Measurements from ENCODE around the gene PODN. TPM values are rescaled to one million over a fixed set of nuclear protein-coding genes. Genes with fewer than 3 reads are reported as not detected.

PODN gene
- total RNA-seq, 1 donor from 2014 or later, result 4.6 TPM

DNA sequence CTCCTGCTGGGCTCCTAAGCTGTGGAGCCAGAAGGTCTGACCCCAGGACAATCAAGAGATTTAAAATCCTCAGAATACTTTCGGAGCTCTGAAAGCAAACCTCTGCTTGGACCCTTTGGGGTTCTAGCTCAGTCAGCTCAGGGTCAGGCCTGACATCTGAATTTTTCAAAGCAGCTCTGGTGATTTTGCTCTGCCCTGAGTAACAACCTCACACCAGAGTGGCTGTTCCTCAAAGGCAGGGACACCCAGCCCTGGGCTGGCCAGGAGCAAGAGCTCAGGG lies 68.5 kb downstream of the PODN start:
- Mint-ChIP-seq H3K9me3 (no peaks in the 10 kb centered on the region), H3K27me3 (ENCODE audit: low read depth) (peaks cover 10% of the 10 kb centered on the region), H3K4me3 (no peak overlapping the region), H3K27ac (no peak overlapping the region), H3K36me3 (no peaks in the 10 kb centered on the region), H3K4me1 (no peaks in the 10 kb centered on the region)
- DNase-seq (ENCODE audit: low spot score in 2 of 2, unreplicated experiment in 2 of 2), result no peak
- TF ChIP-seq, protein P1, sequence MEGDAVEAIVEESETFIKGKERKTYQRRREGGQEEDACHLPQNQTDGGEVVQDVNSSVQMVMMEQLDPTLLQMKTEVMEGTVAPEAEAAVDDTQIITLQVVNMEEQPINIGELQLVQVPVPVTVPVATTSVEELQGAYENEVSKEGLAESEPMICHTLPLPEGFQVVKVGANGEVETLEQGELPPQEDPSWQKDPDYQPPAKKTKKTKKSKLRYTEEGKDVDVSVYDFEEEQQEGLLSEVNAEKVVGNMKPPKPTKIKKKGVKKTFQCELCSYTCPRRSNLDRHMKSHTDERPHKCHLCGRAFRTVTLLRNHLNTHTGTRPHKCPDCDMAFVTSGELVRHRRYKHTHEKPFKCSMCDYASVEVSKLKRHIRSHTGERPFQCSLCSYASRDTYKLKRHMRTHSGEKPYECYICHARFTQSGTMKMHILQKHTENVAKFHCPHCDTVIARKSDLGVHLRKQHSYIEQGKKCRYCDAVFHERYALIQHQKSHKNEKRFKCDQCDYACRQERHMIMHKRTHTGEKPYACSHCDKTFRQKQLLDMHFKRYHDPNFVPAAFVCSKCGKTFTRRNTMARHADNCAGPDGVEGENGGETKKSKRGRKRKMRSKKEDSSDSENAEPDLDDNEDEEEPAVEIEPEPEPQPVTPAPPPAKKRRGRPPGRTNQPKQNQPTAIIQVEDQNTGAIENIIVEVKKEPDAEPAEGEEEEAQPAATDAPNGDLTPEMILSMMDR (IDR thresholded peaks at IDR 0.05; ENCODE audit: unreplicated experiment), result no peak

DNA sequence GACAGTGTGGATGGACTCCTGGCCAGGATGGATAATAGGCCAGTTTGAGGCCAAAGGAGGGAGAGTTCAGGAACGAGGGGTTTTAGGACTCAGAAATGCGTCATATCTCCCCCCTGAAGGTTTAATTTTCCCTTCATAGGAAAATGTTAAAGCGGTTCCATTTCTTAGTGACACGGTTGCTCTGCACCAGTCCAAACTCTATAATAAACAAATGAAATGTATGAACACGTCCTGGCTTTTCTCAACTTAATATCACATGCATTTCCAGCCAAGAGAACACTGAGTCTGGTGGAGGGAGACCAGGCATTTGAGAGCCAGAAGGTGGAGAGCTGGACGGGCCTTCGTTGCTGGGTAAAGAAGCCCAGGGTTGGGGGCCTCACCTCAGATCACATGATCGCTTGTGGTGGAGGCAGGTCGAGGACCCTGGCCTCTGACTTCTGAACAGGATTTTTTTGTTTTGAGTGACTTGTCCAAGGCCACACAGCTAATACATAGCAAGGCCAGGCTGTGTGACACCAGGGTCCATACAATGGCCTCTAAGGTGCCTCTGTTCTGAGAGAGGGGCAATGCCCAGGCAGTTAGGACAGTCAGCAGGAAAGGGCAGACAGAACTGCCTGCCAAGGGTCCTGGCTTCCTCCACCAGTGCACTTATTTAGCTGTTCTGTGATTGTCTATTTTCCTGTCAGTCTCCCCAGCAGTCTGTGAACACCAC lies 69.0 kb downstream of the PODN start:
- no peak overlapping the region for H3K27ac Mint-ChIP-seq
- H3K4me1 Mint-ChIP-seq, result peaks cover 3% of the 10 kb centered on the region
- H3K9me3 Mint-ChIP-seq, result no peaks in the 10 kb centered on the region
- peaks cover 10% of the 10 kb centered on the region for H3K27me3 Mint-ChIP-seq (ENCODE audit: low read depth)
- no peaks in the 10 kb centered on the region for H3K36me3 Mint-ChIP-seq
- DNase-seq (ENCODE audit: low spot score in 2 of 2, unreplicated experiment in 2 of 2), result no peak
- H3K4me3 Mint-ChIP-seq, result no peak overlapping the region
- TF ChIP-seq, protein P1 (IDR thresholded peaks at IDR 0.05; ENCODE audit: unreplicated experiment), result no peak

DNA sequence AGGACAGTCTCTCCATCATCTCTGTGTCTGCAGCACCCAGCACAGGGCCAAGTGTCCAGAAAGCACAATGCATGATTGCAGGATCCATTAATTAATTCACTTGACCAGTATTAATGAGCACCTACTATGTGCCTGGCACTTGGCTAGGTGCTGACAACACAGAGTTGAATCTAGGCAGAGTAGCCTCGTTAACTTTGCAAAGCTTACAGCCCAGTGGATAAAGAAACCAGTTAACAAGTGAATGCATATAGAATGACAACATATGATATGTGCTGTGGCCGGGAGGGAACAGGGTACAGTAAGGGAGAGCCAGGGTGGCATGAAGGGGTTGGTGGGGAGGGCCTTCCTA lies 69.6 kb downstream of the PODN start:
- no peak for DNase-seq (ENCODE audit: low spot score in 2 of 2, unreplicated experiment in 2 of 2)
- TF ChIP-seq, protein P1 (IDR thresholded peaks at IDR 0.05; ENCODE audit: unreplicated experiment), result no peak
- no peak overlapping the region for H3K27ac Mint-ChIP-seq
- H3K9me3 Mint-ChIP-seq, result no peaks in the 10 kb centered on the region
- H3K27me3 Mint-ChIP-seq (ENCODE audit: low read depth), result peaks cover 10% of the 10 kb centered on the region
- H3K4me1 Mint-ChIP-seq, result peaks cover 3% of the 10 kb centered on the region
- no peaks in the 10 kb centered on the region for H3K36me3 Mint-ChIP-seq
- no peak overlapping the region for H3K4me3 Mint-ChIP-seq

DNA sequence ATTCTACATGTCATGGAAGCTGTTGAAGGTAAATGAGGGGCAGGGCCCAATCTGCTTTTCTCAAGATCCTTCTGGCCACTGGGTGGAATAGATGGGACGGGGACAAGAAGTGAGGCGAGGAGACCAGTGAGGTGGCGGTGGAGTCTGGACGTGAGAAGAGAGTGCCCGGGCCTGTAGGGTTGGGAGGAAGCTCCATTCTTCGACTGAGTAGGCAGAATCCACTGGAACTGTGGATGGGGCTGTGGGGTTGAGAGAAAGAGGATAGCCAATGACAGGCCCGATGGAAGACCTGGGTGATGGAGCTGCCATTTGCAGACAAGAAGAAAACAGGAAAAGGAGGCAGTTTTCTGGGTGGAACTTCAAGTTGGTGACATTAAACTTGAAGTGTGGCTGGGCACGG lies 70.2 kb downstream of the PODN start:
- peaks cover 3% of the 10 kb centered on the region for H3K4me1 Mint-ChIP-seq
- H3K27me3 Mint-ChIP-seq (ENCODE audit: low read depth), result peaks cover 10% of the 10 kb centered on the region
- no peak for DNase-seq (ENCODE audit: low spot score in 2 of 2, unreplicated experiment in 2 of 2)
- TF ChIP-seq, protein P1 (IDR thresholded peaks at IDR 0.05; ENCODE audit: unreplicated experiment), result no peak
- no peak overlapping the region for H3K4me3 Mint-ChIP-seq
- H3K27ac Mint-ChIP-seq, result no peak overlapping the region
- peaks cover under 1% of the 10 kb centered on the region for H3K36me3 Mint-ChIP-seq
- peaks cover under 1% of the 10 kb centered on the region for H3K9me3 Mint-ChIP-seq

DNA sequence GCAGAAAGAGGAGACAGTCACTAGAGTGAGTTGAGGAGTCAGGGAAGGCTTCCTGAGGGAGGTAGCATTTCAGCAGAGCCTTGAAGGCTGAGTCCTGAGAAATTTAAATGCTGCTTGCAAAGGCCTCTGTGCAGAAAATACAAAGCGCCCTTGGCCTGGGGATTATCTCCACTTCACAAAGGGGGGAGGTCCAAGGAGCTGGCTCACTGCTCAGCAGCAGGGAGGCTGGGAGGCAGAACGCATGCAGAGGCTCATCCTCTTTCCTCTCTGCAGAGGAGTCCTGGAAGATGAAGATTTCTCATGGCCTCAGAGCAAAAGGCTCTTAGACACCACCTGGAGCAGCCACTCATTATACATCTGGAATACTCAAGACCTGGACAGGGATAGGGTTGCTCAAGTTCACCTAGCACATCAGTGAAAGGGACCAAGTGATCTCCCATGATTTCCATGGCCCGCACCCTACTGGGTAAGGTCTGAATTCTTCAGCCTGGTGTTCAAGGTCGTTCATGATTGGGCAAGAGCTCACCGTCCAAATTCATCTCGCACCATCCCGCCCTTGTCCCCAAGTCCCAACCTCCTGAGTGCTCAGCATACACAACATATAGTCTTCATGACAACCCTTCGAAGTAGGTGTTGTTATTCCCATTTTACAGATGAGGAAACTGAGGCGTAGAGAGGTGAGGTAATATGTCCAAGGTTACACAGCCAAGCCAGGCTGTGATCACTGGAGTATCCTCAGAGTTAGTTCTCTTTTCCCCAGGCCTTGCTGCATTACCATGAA lies 71.4 kb downstream of the PODN start:
- Mint-ChIP-seq H3K4me1 (peaks cover 3% of the 10 kb centered on the region), H3K9me3 (peaks cover 11% of the 10 kb centered on the region), H3K4me3 (no peak overlapping the region), H3K36me3 (peaks cover 5% of the 10 kb centered on the region), H3K27me3 (ENCODE audit: low read depth) (peaks cover 10% of the 10 kb centered on the region), H3K27ac (no peak overlapping the region)
- TF ChIP-seq, protein P1 (IDR thresholded peaks at IDR 0.05; ENCODE audit: unreplicated experiment), result no peak
- no peak for DNase-seq (ENCODE audit: low spot score in 2 of 2, unreplicated experiment in 2 of 2)
